ENCODE data around the gene GHRH. TPM values are rescaled to one million over a fixed set of nuclear protein-coding genes. Genes with fewer than 3 reads are reported as not detected.

The GHRH gene
- total RNA-seq, 4 donors from 2014 or later, result not detected

GRCh38 chr20:37270576-37271420, 9.2 kb upstream of the GHRH start:
- Histone ChIP-seq H3K4me1 (no peaks in the 10 kb centered on the region), H3K27me3 (no peaks in the 10 kb centered on the region), H3K4me3 (replicated peaks in 1 of 3) (no peak overlapping the region), H3K27ac (no peak overlapping the region), H3K36me3 (no peaks in the 10 kb centered on the region), H3K9me3 (no peaks in the 10 kb centered on the region)
- DNase-seq, result no peak
- intact Hi-C loops (cut with DNase I), result loop anchor here (2.0 to 5.0 kb wide), 2 partner anchors 114 to 262 kb away; no protein-coding TSS in a partner anchor
- TF ChIP-seq POLR2A (IDR thresholded peaks at IDR 0.05) (no peak), CTCF (IDR thresholded peaks at IDR 0.05) (no peak)
- 90 to 92% methylated on average over 12 of the region's 12 CpGs for WGBS, 2 donors

- no peak overlapping the region for H3K27ac ChIP-seq
- no peaks in the 10 kb centered on the region for H3K9me3 ChIP-seq
- DNase-seq, result no peak
- WGBS, 2 donors, result 64 to 73% methylated on average over 15 of the region's 15 CpGs
- no peaks in the 10 kb centered on the region for H3K4me1 ChIP-seq
- no peaks in the 10 kb centered on the region for H3K27me3 ChIP-seq
- intact Hi-C loops (cut with DNase I), result no loop called here
- H3K36me3 ChIP-seq, result no peaks in the 10 kb centered on the region
- TF ChIP-seq POLR2A (IDR thresholded peaks at IDR 0.05), result no peak
- TF ChIP-seq CTCF (IDR thresholded peaks at IDR 0.05), result no peak
- no peak overlapping the region for H3K4me3 ChIP-seq (replicated peaks in 1 of 3)
Measured at GRCh38 chr20:37267667-37268313, 6.2 kb upstream of the GHRH start.

DNA sequence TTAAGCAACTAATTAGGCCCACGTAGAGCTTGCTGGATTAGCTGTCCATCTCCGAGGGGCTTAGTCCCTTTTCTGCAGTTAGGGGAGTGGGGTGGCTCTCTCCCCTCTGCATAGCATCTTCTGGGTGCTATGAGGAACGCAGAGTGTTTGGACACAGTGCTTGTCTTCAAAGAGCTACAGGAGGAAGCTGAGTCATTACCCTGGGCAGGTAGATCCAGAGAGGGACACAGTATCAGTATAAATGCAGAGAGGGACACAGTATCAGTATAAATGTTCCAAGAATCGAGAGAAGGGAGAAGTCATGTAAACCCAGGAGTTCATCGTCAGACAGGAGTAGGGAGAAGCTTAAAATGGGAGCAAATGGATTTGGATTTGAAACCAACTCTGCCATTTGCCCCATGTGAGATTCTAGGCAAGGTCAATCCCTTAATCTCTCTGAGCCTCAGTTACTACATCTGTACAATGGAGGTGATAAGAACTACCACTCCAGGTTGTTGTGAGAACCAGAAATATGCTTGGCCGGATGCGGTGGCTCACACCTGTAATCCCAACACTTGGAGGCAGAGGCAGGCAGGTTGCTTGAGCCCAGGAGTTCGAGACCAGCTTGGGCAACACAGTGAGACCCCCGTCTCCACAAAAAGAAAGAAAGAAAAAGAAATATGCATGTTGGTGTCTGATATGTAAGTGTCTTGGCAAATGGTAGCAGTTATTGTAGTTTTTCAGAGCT, 5.5 kb upstream of the GHRH start:
- no peaks in the 10 kb centered on the region for H3K27me3 ChIP-seq
- intact Hi-C loops (cut with DNase I), result no loop called here
- no peaks in the 10 kb centered on the region for H3K9me3 ChIP-seq
- H3K4me1 ChIP-seq, result no peaks in the 10 kb centered on the region
- no peak for TF ChIP-seq CTCF (IDR thresholded peaks at IDR 0.05)
- TF ChIP-seq POLR2A (IDR thresholded peaks at IDR 0.05), result no peak
- 80 to 89% methylated on average over 9 of the region's 9 CpGs for WGBS, 2 donors
- H3K36me3 ChIP-seq, result no peaks in the 10 kb centered on the region
- H3K4me3 ChIP-seq (replicated peaks in 1 of 3), result no peak overlapping the region
- no peak overlapping the region for H3K27ac ChIP-seq
- no peak for DNase-seq

- H3K4me1 ChIP-seq, result no peaks in the 10 kb centered on the region
- no peaks in the 10 kb centered on the region for H3K36me3 ChIP-seq
- no peak for DNase-seq
- H3K4me3 ChIP-seq (replicated peaks in 1 of 3), result no peak overlapping the region
- intact Hi-C loops (cut with DNase I), result no loop called here
- H3K27ac ChIP-seq, result no peak overlapping the region
- no peaks in the 10 kb centered on the region for H3K9me3 ChIP-seq
- 94 to 97% methylated on average over 4 of the region's 4 CpGs for WGBS, 2 donors
- TF ChIP-seq CTCF (IDR thresholded peaks at IDR 0.05), result no peak
- no peak for TF ChIP-seq POLR2A (IDR thresholded peaks at IDR 0.05)
- H3K27me3 ChIP-seq, result no peaks in the 10 kb centered on the region
Measured at GRCh38 chr20:37265152-37265551, 3.5 kb upstream of the GHRH start.

All from thyroid gland (tissue), 4 donors.